Activated naive CD4-positive, alpha-beta T cell treated with anti-CD3 and anti-CD28 coated beads, Interleukin-2, amount 50 U/mL, for 16 hours (primary cell): Measurements from ENCODE around the gene FAM216B.
"Not testable (repeated sequence)": the region's sequence is repeated elsewhere in the genome, so short reads cannot be mapped to it uniquely, and the experiment has no call there.

ENCODE experiments used
- DNase-seq: peaks from one replicate; pipeline ENCODE4 v3.0.0-alpha.2; 2020

FAM216B gene

DNA sequence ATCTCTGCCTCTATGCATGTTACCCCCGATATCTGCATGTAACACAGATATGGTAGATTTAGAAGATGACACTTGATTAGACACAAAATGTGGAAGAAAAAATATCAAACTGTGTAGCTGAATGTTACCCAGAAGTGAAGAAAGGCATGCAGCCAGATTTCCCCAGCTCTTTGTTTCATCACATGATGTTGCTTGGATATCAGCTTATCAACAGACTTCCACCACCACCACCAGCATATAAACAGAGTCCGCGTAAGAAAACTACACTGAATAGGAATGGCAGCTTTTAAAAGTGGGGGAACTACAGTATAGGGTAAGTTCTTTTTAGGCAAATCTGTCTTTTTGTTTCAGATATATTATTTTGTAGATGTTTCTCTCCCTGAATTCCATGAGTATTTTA is at the start of gene FAM216B:
Gene FAM216B (plus strand): TSS at position 233 of the 400 bp plus-strand sequence. CDS start 2,484 bp downstream, outside the sequence.
- no peak for DNase-seq

- DNase-seq, result no peak
Observed at GRCh38 chr13:42732073-42732472, 49.3 kb upstream of the FAM216B start.

- DNase-seq, result no peak
Observed at GRCh38 chr13:42733046-42733445, 48.3 kb upstream of the FAM216B start.

GRCh38 chr13:42735010-42735409 is 46.4 kb upstream of the FAM216B start:
- DNase-seq, result no peak

DNA sequence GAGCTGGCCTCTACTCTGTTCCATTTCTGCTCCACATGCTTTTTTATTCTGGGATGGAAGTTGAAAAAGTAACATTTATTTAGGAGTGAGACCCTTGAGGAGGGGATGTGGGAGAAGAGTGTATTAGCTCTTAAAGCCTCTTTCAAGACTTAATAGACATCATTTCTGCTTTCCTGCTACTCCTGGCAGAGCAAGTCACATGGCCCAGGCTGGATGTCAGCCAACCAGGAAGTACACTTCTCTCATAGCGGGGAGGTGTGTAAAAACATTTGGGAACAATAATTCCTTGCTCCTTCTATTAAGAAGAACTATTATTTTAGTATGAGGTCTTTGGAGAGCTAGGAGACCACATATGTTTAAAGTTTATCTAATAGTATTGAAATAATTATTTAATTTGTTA is 40.6 kb upstream of the FAM216B start:
- no peak for DNase-seq

- DNase-seq, result no peak
Observed at GRCh38 chr13:42741914-42742313, 39.5 kb upstream of the FAM216B start.

GRCh38 chr13:42745655-42746054 is 35.7 kb upstream of the FAM216B start:
- DNase-seq, result no peak

GRCh38 chr13:42746866-42747265 is 34.5 kb upstream of the FAM216B start:
- DNase-seq, result no peak

- no peak for DNase-seq
Observed at GRCh38 chr13:42747399-42747873, 33.9 kb upstream of the FAM216B start.

DNA sequence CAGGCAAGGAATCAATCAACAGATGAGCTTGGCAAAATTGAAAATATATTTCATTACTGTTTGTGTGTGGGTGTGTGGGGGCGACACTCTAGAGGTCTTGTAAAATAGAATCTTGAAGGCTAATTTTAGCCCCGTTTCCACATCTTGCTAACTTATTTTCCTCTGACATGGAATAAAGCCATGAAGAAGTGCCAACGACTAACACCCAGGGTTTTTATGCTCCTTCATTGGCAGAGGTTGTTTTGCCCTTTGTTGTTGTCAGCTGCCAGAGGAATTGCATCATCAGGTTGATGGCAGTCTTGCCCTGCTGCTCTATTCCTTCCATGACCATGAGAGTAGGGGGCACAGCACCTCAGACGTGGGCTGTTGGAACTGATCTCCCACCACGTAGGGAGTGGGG is 30.6 kb upstream of the FAM216B start:
- no peak for DNase-seq

DNA sequence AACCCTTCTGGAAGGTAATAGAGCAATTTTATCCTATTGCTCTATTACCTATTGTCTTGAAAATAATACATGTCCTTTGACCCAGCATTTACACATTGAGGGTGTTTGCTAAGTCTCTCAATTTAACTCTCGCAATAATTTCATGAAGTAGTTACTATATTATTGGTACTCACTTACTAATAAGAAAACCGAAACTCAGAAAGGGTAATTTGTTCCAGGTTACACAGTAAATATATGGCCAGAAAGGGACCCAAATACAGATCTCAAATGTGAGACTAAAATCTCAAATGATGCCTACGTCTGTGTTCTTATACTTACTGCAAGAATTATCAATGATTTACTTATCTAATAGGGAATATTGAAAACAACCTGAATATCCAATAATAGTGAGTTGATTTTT is 29.7 kb upstream of the FAM216B start:
- no peak for DNase-seq

GRCh38 chr13:42752731-42753130 is 28.7 kb upstream of the FAM216B start:
- no peak for DNase-seq

- no peak for DNase-seq
Observed at GRCh38 chr13:42753697-42754096, 27.7 kb upstream of the FAM216B start.

DNA sequence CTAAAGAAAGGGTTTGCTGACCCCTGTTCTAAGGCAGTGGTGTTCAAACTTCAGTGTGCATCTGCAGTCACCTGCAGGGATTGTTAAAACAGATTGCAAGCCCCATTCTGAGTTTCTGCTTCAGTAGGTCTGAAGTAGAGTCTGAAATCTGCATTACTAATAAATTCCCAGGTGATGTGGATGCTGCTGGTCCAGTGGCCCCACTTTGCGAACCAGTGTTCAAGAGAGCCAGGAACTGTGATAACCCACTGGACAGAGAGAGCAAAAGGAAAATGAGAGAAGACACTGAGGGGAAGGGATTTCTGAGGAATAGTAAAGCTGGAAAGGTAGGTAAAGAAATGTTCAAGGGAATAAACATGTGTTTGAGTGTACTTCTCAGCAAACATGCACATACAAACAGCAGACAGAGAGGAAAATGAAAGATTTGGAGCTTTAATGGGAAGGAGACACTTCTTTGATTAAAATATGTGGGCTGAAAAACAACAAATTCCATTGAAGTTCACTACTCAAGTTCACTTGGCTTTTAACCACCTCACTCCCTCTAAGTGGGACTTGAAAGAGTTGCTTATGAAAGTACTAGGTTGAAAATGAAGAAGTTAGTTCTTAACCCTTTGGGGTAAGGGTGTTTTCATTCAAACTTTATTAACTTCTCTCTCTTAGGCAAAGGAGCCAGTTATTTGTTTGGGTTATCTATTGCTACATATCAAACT is 26.4 kb upstream of the FAM216B start:
- DNase-seq, result no peak

- DNase-seq, result no peak
Observed at GRCh38 chr13:42757678-42758420, 23.5 kb upstream of the FAM216B start.

DNA sequence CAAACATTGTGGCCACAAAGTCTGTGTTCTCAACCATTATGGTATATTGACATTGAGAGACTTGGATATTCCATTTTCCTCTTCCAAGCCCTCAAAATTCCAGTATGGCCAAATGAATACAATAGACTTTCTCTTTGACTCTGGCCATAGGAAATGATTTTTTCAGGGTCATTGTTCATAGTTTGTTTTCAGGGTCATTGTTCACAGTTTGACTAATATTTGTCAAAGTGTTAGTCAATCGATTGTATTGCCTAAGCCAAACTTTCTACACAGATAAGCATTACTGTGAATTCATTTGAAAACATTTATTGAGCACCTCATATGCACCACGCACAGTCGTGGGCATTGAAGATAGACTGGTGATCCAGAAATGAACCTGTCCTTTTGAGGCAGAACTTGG is 22.9 kb upstream of the FAM216B start:
- DNase-seq, result no peak

DNA sequence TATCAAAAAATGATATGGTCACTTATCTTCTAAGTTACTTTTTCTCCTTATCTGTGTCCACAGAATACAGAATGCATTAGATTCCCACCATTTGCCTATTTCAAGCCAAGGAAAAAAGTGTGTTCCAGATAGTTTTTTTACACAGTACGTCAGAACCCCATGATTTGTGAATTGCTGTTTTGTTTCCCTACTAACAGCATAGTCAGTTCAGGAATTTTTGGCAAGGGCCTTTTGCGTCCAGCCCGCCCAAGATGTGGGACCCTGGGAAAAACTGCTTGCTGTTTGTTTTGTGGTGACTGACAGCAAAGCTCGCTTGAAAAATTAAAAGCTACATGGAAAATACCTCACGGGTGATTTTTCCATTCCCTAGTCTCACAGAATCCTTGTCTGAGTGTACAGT is 20.4 kb upstream of the FAM216B start:
- DNase-seq, result no peak

DNA sequence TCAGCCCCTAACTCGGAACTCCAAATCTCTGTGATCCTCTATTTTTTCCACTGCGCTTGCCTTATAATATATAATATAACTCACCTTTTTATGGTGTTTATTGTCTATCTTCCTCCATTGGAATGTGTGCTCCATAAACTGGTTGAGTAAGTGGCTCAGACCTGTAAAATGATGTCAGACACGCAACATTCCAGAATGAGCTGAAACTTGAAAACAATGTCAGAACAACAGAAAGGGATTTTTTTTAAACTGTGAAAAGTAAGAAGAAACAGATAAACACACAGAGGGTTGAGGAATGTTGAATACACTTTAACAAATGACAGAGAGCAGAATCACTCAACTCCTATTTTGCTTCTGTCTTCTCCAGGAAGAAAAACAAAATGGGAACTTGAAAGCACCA is 19.1 kb upstream of the FAM216B start:
- no peak for DNase-seq

GRCh38 chr13:42762917-42763316 is 18.5 kb upstream of the FAM216B start:
- DNase-seq, result no peak

GRCh38 chr13:42766016-42766415 is 15.4 kb upstream of the FAM216B start:
- no peak for DNase-seq

DNA sequence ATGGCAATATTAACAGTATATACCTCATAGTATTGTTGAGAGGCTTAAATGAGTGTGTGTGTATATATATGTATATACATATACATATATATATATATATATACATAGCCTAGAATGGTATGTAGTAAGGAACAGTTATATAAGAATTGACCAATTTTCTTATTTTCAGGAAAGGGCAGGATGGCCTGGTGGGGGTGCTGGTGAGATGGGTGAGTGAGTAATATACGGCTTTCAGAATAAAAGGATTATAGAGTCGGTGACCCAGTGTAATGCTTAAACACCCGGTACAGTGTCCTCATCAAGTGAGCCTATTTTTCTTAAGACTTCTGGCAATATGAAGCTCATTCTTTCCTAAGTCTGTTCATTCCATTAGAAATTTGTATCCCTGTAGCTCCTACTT is 11.7 kb upstream of the FAM216B start:
- no peak for DNase-seq

- not testable (repeated sequence) for DNase-seq
Observed at GRCh38 chr13:42776558-42776957, 4.8 kb upstream of the FAM216B start.

DNA sequence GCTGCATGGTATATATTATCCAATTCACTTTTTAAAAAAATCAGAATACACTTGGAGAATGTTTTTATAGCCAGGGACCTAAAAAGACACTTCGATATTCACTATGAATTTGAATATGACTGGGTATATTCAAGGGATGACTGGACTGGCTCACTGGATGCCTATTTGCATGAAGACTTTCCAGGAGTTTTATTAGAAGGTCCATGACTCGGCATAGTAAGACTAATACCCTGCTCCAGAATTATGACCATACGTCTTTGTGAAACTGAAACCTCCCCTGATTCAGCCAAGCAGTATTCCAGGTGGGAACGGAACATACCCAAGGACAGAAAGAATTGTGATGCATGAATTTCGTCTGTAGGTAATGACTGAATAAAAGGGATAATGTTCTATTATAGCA is 3.9 kb upstream of the FAM216B start:
- no peak for DNase-seq

DNA sequence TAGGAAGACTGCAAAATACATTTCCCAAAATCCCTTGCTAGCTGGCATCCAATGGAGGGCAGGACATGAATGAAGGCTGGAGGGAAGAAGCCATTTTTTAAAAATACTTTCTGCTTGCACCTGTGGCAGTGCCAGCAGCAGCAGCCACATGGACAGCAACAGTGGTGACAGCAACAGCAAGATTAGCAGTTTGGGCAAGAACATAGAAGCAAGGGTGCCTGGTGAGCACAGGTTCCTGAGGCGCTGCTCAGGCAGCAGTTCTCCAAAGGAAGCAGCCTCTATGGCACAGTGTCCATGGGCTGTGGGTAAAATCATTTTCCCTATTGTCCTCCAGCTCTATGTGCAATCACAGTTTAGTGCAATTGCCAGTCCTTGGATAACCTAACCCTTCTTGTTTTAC is 1.3 kb upstream of the FAM216B start:
- DNase-seq, result no peak

- no peak for DNase-seq
Observed at GRCh38 chr13:42786715-42787114, 5.3 kb downstream of the FAM216B start.
